DOHH2 (cell line): Measurements from ENCODE around the gene KCNN1.

Source experiments
- H3F3A ChIP-seq: fragments of 200-600 bp; sonication (generic), shearing (Covaris generic); 2 replicates; pipeline ENCODE4 v1.6.0; 2016; ENCODE audit warnings: antibody characterized with exemption, mild to moderate bottlenecking; ENCODE audit not compliant: control insufficient read depth, insufficient read depth
- H3K27ac ChIP-seq: fragments of 200-600 bp; sonication (generic); 2 replicates; pipeline ENCODE4 v1.5.1; 2014; ENCODE audit warnings: low read depth, mild to moderate bottlenecking, low read length, moderate library complexity
- H3K27me3 ChIP-seq: fragments of 200-600 bp; sonication (generic); 2 replicates; pipeline ENCODE4 v1.6.1; 2014; ENCODE audit warnings: mild to moderate bottlenecking, low read length, mixed read lengths; ENCODE audit not compliant: control insufficient read depth
- H3K36me3 ChIP-seq: fragments of 200-600 bp; sonication (generic); 2 replicates; pipeline ENCODE4 v1.6.1; 2014; ENCODE audit warnings: mild to moderate bottlenecking, low read length, moderate library complexity, mixed read lengths; ENCODE audit not compliant: control insufficient read depth
- H3K4me1 ChIP-seq: fragments of 200-600 bp; sonication (generic); 2 replicates; pipeline ENCODE4 v1.6.1; 2014; ENCODE audit warnings: mild to moderate bottlenecking, low read length, mixed read lengths; ENCODE audit not compliant: control insufficient read depth
- H3K4me2 ChIP-seq: fragments of 200-600 bp; sonication (generic); 2 replicates; pipeline ENCODE4 v1.6.0; 2014; ENCODE audit warnings: mild to moderate bottlenecking, low read length, moderate library complexity
- H3K4me3 ChIP-seq: fragments of 200-600 bp; sonication (generic); 2 replicates; pipeline ENCODE4 v1.5.1; 2014; ENCODE audit warnings: mild to moderate bottlenecking, low read length, mixed read lengths
- H3K79me2 ChIP-seq: fragments of 200-600 bp; sonication (generic); 2 replicates; pipeline ENCODE4 v1.6.1; 2014; ENCODE audit warnings: mild to moderate bottlenecking, low read length, mixed read lengths; ENCODE audit not compliant: control insufficient read depth
- H3K9me2 ChIP-seq: fragments of 200-600 bp; sonication (generic); replicated peaks from 2 replicates; pipeline ENCODE4 v1.6.1; 2014; ENCODE audit warnings: mild to moderate bottlenecking, low read length, mixed read lengths; ENCODE audit not compliant: control insufficient read depth
- H3K9me3 ChIP-seq: fragments of 200-600 bp; sonication (generic); 2 replicates; pipeline ENCODE4 v1.6.1; 2014; ENCODE audit warnings: antibody characterized with exemption, low read length, mixed read lengths; ENCODE audit not compliant: control insufficient read depth, insufficient read depth
- H4K20me1 ChIP-seq: fragments of 200-600 bp; sonication (generic); 2 replicates; pipeline ENCODE4 v1.6.0; 2014; ENCODE audit warnings: low read depth, mild to moderate bottlenecking, antibody characterized with exemption, low read length, moderate library complexity; ENCODE audit not compliant: control insufficient read depth, insufficient read depth
- CTCF ChIP-seq: fragments of 200-600 bp; sonication (generic); IDR thresholded peaks from one replicate; pipeline ENCODE4 v1.5.1; 2014; ENCODE audit warnings: antibody characterized with exemption, mild to moderate bottlenecking, low read depth, low read length; ENCODE audit not compliant: poor library complexity, severe bottlenecking
- EZH2phosphoT487 ChIP-seq: fragments of 200-600 bp; sonication (generic); IDR thresholded peaks from 2 replicates; pipeline ENCODE4 v1.6.1; 2017; ENCODE audit warnings: borderline replicate concordance, mild to moderate bottlenecking, antibody characterized with exemption, low read length, moderate library complexity, mixed read lengths

KCNN1 gene

GRCh38 chr19:17973759-17974158, 6.9 kb downstream of the KCNN1 start:
- Histone ChIP-seq H4K20me1 (no peaks in the 10 kb centered on the region), H3K9me2 (no peaks in the 10 kb centered on the region), H3K4me1 (peaks cover 30% of the 10 kb centered on the region), H3K36me3 (no peaks in the 10 kb centered on the region), H3K4me3 (no peak overlapping the region), H3K79me2 (no peaks in the 10 kb centered on the region), H3K9me3 (no peaks in the 10 kb centered on the region), H3K27ac (no peak overlapping the region), H3K27me3 (no peaks in the 10 kb centered on the region), H3F3A (peaks cover 11% of the 10 kb centered on the region), H3K4me2 (no peak overlapping the region)
- TF ChIP-seq CTCF = no peak
- no peak for TF ChIP-seq EZH2phosphoT487

GRCh38 chr19:17974551-17974950, 7.6 kb downstream of the KCNN1 start:
- no peaks in the 10 kb centered on the region for H3K27me3 ChIP-seq
- H3K4me3 ChIP-seq = no peak overlapping the region
- no peaks in the 10 kb centered on the region for H4K20me1 ChIP-seq
- no peaks in the 10 kb centered on the region for H3K36me3 ChIP-seq
- peaks cover 37% of the 10 kb centered on the region for H3K4me1 ChIP-seq
- H3K79me2 ChIP-seq = no peaks in the 10 kb centered on the region
- H3K9me2 ChIP-seq = no peaks in the 10 kb centered on the region
- H3F3A ChIP-seq = peaks cover 16% of the 10 kb centered on the region
- no peaks in the 10 kb centered on the region for H3K9me3 ChIP-seq
- no peak overlapping the region for H3K27ac ChIP-seq
- H3K4me2 ChIP-seq = no peak overlapping the region
- TF ChIP-seq EZH2phosphoT487 (no peak), CTCF (no peak)

- no peaks in the 10 kb centered on the region for H3K27me3 ChIP-seq
- H3K4me2 ChIP-seq = no peak overlapping the region
- H3K9me2 ChIP-seq = no peaks in the 10 kb centered on the region
- H4K20me1 ChIP-seq = no peaks in the 10 kb centered on the region
- peaks cover 20% of the 10 kb centered on the region for H3F3A ChIP-seq
- no peaks in the 10 kb centered on the region for H3K9me3 ChIP-seq
- no peaks in the 10 kb centered on the region for H3K79me2 ChIP-seq
- TF ChIP-seq EZH2phosphoT487 (no peak), CTCF (no peak)
- H3K27ac ChIP-seq = no peak overlapping the region
- H3K36me3 ChIP-seq = no peaks in the 10 kb centered on the region
- peaks cover 39% of the 10 kb centered on the region for H3K4me1 ChIP-seq
- no peak overlapping the region for H3K4me3 ChIP-seq
Measured at GRCh38 chr19:17975032-17975431, 8.1 kb downstream of the KCNN1 start.

GRCh38 chr19:17977021-17977420, 10.1 kb downstream of the KCNN1 start:
- Histone ChIP-seq H3K27me3 (no peaks in the 10 kb centered on the region), H3K4me2 (no peak overlapping the region), H3K9me3 (no peaks in the 10 kb centered on the region), H3F3A (peaks cover 24% of the 10 kb centered on the region), H3K4me3 (no peak overlapping the region), H3K36me3 (no peaks in the 10 kb centered on the region), H3K9me2 (no peaks in the 10 kb centered on the region), H3K79me2 (no peaks in the 10 kb centered on the region), H3K4me1 (peaks cover 48% of the 10 kb centered on the region), H3K27ac (no peak overlapping the region), H4K20me1 (no peaks in the 10 kb centered on the region)
- TF ChIP-seq EZH2phosphoT487 (no peak), CTCF (no peak)
